AG08395 (cell line): ENCODE results near the gene PRDM16.

Source experiments
- DNase-seq: peaks from one replicate; pipeline ENCODE4 v3.0.0; 2012; ENCODE audit warnings: mixed read lengths, low spot score

PRDM16 gene

GRCh38 chr1:3141129-3141528 lies 72.1 kb downstream of the PRDM16 start:
- DNase-seq = no peak

GRCh38 chr1:3141836-3142235 lies 72.8 kb downstream of the PRDM16 start:
- DNase-seq = no peak

- DNase-seq = no peak
Observed at GRCh38 chr1:3142236-3142635, 73.2 kb downstream of the PRDM16 start.

- DNase-seq = no peak
Observed at GRCh38 chr1:3142751-3143150, 73.7 kb downstream of the PRDM16 start.

- no peak for DNase-seq
Observed at GRCh38 chr1:3145532-3146325, 76.7 kb downstream of the PRDM16 start.

GRCh38 chr1:3146458-3146857 lies 77.5 kb downstream of the PRDM16 start:
- no peak for DNase-seq

- DNase-seq = no peak
Observed at GRCh38 chr1:3146907-3147306, 77.9 kb downstream of the PRDM16 start.

GRCh38 chr1:3148171-3148570 lies 79.2 kb downstream of the PRDM16 start:
- DNase-seq = no peak

GRCh38 chr1:3149277-3149676 lies 80.3 kb downstream of the PRDM16 start:
- DNase-seq = no peak

- no peak for DNase-seq
Observed at GRCh38 chr1:3151456-3151855, 82.5 kb downstream of the PRDM16 start.

- DNase-seq = no peak
Observed at GRCh38 chr1:3152143-3152542, 83.1 kb downstream of the PRDM16 start.

- no peak for DNase-seq
Observed at GRCh38 chr1:3153197-3153596, 84.2 kb downstream of the PRDM16 start.

GRCh38 chr1:3153902-3154795 lies 85.1 kb downstream of the PRDM16 start:
- no peak for DNase-seq

GRCh38 chr1:3155056-3155925 lies 86.3 kb downstream of the PRDM16 start:
- no peak for DNase-seq

- no peak for DNase-seq
Observed at GRCh38 chr1:3155926-3156220, 86.9 kb downstream of the PRDM16 start.

GRCh38 chr1:3156936-3157335 lies 87.9 kb downstream of the PRDM16 start:
- DNase-seq = no peak

GRCh38 chr1:3158347-3158746 lies 89.3 kb downstream of the PRDM16 start:
- DNase-seq = no peak

- DNase-seq = no peak
Observed at GRCh38 chr1:3159121-3159520, 90.1 kb downstream of the PRDM16 start.

GRCh38 chr1:3159996-3160395 lies 91.0 kb downstream of the PRDM16 start:
- no peak for DNase-seq

GRCh38 chr1:3160647-3161145 lies 91.7 kb downstream of the PRDM16 start:
- no peak for DNase-seq

GRCh38 chr1:3161176-3161840 lies 92.3 kb downstream of the PRDM16 start:
- DNase-seq = no peak
